A549 (cell line): ENCODE results near the gene ZNF644. TPM values are rescaled to one million over a fixed set of nuclear protein-coding genes. Genes with fewer than 3 reads are reported as not detected.

Experiments used
- ATAC-seq, 2 experiments: fragments of 200-7000 bp in 1 of 2; fragments of >200 bp in 1 of 2; cut with Nextera tagmentation in 1 of 2; cut with Tn5 transposase in 1 of 2; 3 replicates each; pipeline versions ENCODE4 v1.8.0 to v1.9.1; 2018 to 2020; ENCODE audit warnings: mild to moderate bottlenecking in 1 of 2, moderate library complexity in 1 of 2
- CTCF ChIA-PET: fragments of 300-600 bp; sonication (Branson Sonifier 250); formaldehyde crosslinking; extraction: SDS; loops from one replicate; lab custom pipeline; 2021; ENCODE audit warnings: antibody characterized with exemption, inconsistent platforms; lab: Yijun Ruan, JAX
- POLR2A ChIA-PET: fragments of 350-600 bp; formaldehyde crosslinking; extraction: SDS; loops from one replicate; lab custom pipeline; 2021; ENCODE audit warnings: antibody characterized with exemption, inconsistent platforms; lab: Yijun Ruan, JAX
- DNase-seq, 2 experiments: peaks; one replicate each; pipeline versions ENCODE4 v3.0.0 to v3.0.0-alpha.2; 2011 to 2016; ENCODE audit warnings: low read depth in 1 of 2, low spot score in 1 of 2
- FAIRE-seq: peaks from 2 replicates; lab custom pipeline; 2011; peaks lifted over from hg19 to GRCh38; lab: Jason Lieb, UNC
- H3K27ac ChIP-seq, 2 experiments: fragments of >200 bp; sonication (Bioruptor Twin); formaldehyde crosslinking; 3 replicates each; pipeline ENCODE4 v1.5.1; 2016 to 2017
- H3K4me1 ChIP-seq: fragments of >200 bp; sonication (Bioruptor Twin); formaldehyde crosslinking; 3 replicates; pipeline ENCODE4 v1.6.1; 2016
- H3K4me2 ChIP-seq: fragments of >200 bp; sonication (Bioruptor Twin); formaldehyde crosslinking; 3 replicates; pipeline ENCODE4 v1.6.1; 2016
- H3K4me3 ChIP-seq: fragments of >200 bp; sonication (Bioruptor Twin); formaldehyde crosslinking; 3 replicates; pipeline ENCODE4 v1.5.1; 2016
- H3K9me3 ChIP-seq: fragments of >200 bp; sonication (Bioruptor Twin); formaldehyde crosslinking; 3 replicates; pipeline ENCODE4 v1.6.1; 2016
- BCL3 ChIP-seq: fragments of >200 bp; sonication (Bioruptor Twin); formaldehyde crosslinking; IDR thresholded peaks from 3 replicates; pipeline ENCODE4 v1.6.1; 2016
- BHLHE40 ChIP-seq: IDR thresholded peaks from 2 replicates; pipeline ENCODE4 v1.6.1; 2012; ENCODE audit warnings: low read depth, low read length, inconsistent platforms
- CBX2 ChIP-seq: fragments of 200-600 bp; sonication (generic); IDR thresholded peaks from 2 replicates; pipeline ENCODE4 v1.6.1; 2016; ENCODE audit warnings: low read depth, mild to moderate bottlenecking, borderline replicate concordance
- CBX8 ChIP-seq: fragments of 200-600 bp; sonication (generic); IDR thresholded peaks from 2 replicates; pipeline ENCODE4 v1.6.1; 2016
- E2F6 ChIP-seq: IDR thresholded peaks from 2 replicates; pipeline ENCODE4 v1.6.1; 2012; ENCODE audit warnings: low read depth, borderline replicate concordance
- ESRRA ChIP-seq: fragments of 150-350 bp; IDR thresholded peaks from 2 replicates; pipeline ENCODE4 v1.6.1; 2014; ENCODE audit warnings: mild to moderate bottlenecking, low read length, borderline replicate concordance
- FOSL2 ChIP-seq, 2 experiments: fragments of 450-650 bp in 1 of 2; fragments of >200 bp in 1 of 2; sonication (Bioruptor Twin) in 1 of 2; formaldehyde crosslinking; IDR thresholded peaks; 2 replicates each; pipeline versions ENCODE4 v1.5.0 to v1.6.1; 2016 to 2020; ENCODE audit warnings: mild to moderate bottlenecking in 1 of 2, moderate library complexity in 1 of 2
- GATA3 ChIP-seq: IDR thresholded peaks from 2 replicates; pipeline ENCODE4 v1.6.1; 2012; ENCODE audit warnings: borderline replicate concordance
- HOXB13 ChIP-seq: fragments of 250-450 bp; sonication (Bioruptor Pico); IDR thresholded peaks from 2 replicates; pipeline ENCODE4 v1.5.0; 2020; ENCODE audit warnings: low read depth, mild to moderate bottlenecking, moderate library complexity
- MYC ChIP-seq: IDR thresholded peaks from 2 replicates; pipeline ENCODE4 v1.6.1; 2012; ENCODE audit warnings: mild to moderate bottlenecking, inconsistent platforms, low read length, improper control_type of control experiment, borderline replicate concordance
- NPAS2 ChIP-seq: fragments of 250-450 bp; sonication (Bioruptor Pico); IDR thresholded peaks from 2 replicates; pipeline ENCODE4 v1.8.0; 2022; ENCODE audit warnings: mild to moderate bottlenecking, moderate library complexity, borderline replicate concordance
- RAD21 ChIP-seq, 2 experiments: fragments of >200 bp in 1 of 2; sonication (Bioruptor Twin) in 1 of 2; formaldehyde crosslinking in 1 of 2; IDR thresholded peaks in 1 of 2; conservative IDR thresholded peaks in 1 of 2; 2 replicates in 1 of 2; 3 replicates in 1 of 2; pipeline ENCODE4 v1.6.1; 2012 to 2018; ENCODE audit warnings: inconsistent platforms in 1 of 2
- RCOR1 ChIP-seq: fragments of 150-350 bp; IDR thresholded peaks from 2 replicates; pipeline ENCODE4 v1.6.1; 2014; ENCODE audit warnings: antibody characterized with exemption, low read length, low read depth
- RFX5 ChIP-seq: fragments of 450-650 bp; IDR thresholded peaks from 2 replicates; pipeline ENCODE4 v1.7.1; 2014; ENCODE audit warnings: antibody characterized with exemption, mild to moderate bottlenecking, moderate library complexity
- ZNF302 ChIP-seq: fragments of 250-450 bp; sonication (Bioruptor Pico); IDR thresholded peaks from 2 replicates; pipeline ENCODE4 v1.9.0; 2021; ENCODE audit warnings: inconsistent platforms, mild to moderate bottlenecking, moderate library complexity
- WGBS: methylation state at CpG from one replicate; pipeline ENCODE4 v1.1.6; 2017; ENCODE audit errors: missing lambda C conversion rate; 5-methylcytosine and 5-hydroxymethylcytosine counted together
- polyA plus RNA-seq, 4 experiments: library from polyadenylated mRNA; depleted of rRNA in 3 of 4; stranded (reverse); fragments of >200 nt; fragmentation: RNase III in 1 of 4; extraction: RNeasy Plus Mini Kit Qiagen cat#74134 plus additional on column Dnase treatment in 1 of 4; gene quantifications; 2 replicates in 3 of 4; 3 replicates in 1 of 4; pipeline ENCODE4 v1.2.3, GENCODE V29; 2011 to 2017

ZNF644 gene
- polyA plus RNA-seq, 2 of the 4 experiments (the other 2 are of a cell fraction), result 14.8 to 24.9 TPM

GRCh38 chr1:90973897-90974798 is 47.7 kb downstream of the ZNF644 start:
- peak; percentile 70 to 71; a peak in 4 of 6 replicates for ATAC-seq
- Histone ChIP-seq H3K27ac (0 out of 6 replicates have a peak overlapping the region, but pooled peaks of 1 of the 2 experiments have one; percentile 0), H3K4me1 (peaks cover 11% of the 10 kb centered on the region; the same call in 2 of the 3 replicates), H3K4me3 (no peak overlapping the region), H3K4me2 (peak overlapping the region; percentile 33), H3K9me3 (no peaks in the 10 kb centered on the region)
- 72% methylated on average over 5 of the region's 5 CpGs for WGBS
- POLR2A ChIA-PET, result no interaction called here
- DNase-seq, result no peak
- TF ChIP-seq FOSL2 (IDR thresholded peaks at IDR 0.05) (no peak), FOSL2 (CRISPR knock-in tag; IDR thresholded peaks at IDR 0.05) (peak; percentile 33), E2F6 (no peak), NPAS2 (CRISPR knock-in tag) (no peak)
- no peak for FAIRE-seq
- CTCF ChIA-PET, result interaction anchor here (0.8 to 2.0 kb wide), 3 partner anchors 9 to 191 kb away, joined by 3 to 9 read pairs (median 3); no protein-coding TSS in a partner anchor

GRCh38 chr1:90970208-90970607 is 51.6 kb downstream of the ZNF644 start:
- no peak overlapping the region for H3K4me3 ChIP-seq
- POLR2A ChIA-PET, result no interaction called here
- 90% methylated on average over 1 of the region's 1 CpG for WGBS
- H3K27ac ChIP-seq, result no peak overlapping the region
- ATAC-seq (no peak), FAIRE-seq (no peak), DNase-seq (no peak)
- no peaks in the 10 kb centered on the region for H3K9me3 ChIP-seq
- peaks cover 11% of the 10 kb centered on the region; the same call in 2 of the 3 replicates for H3K4me1 ChIP-seq
- CTCF ChIA-PET, result no interaction called here
- no peak overlapping the region for H3K4me2 ChIP-seq
- TF ChIP-seq GATA3 (no peak), HOXB13 (CRISPR knock-in tag) (no peak), ZNF302 (no peak), CBX2 (no peak)

- peaks cover 5% of the 10 kb centered on the region; the same call in 2 of the 3 replicates for H3K4me1 ChIP-seq
- H3K9me3 ChIP-seq, result no peaks in the 10 kb centered on the region
- DNase-seq (no peak), FAIRE-seq (no peak), ATAC-seq (no peak)
- CTCF ChIA-PET, result no interaction called here
- no peak overlapping the region for H3K27ac ChIP-seq
- no peak overlapping the region for H3K4me3 ChIP-seq
- no peak overlapping the region for H3K4me2 ChIP-seq
- POLR2A ChIA-PET, result no interaction called here
- no peak for TF ChIP-seq BHLHE40
- TF ChIP-seq RFX5, result no peak
- no peak for TF ChIP-seq RCOR1
- TF ChIP-seq BCL3, result no peak
- no peak for TF ChIP-seq FOSL2 (IDR thresholded peaks at IDR 0.05)
- TF ChIP-seq FOSL2 (CRISPR knock-in tag; IDR thresholded peaks at IDR 0.05), result no peak
- no peak for TF ChIP-seq CBX8
- no peak for TF ChIP-seq RAD21 (conservative IDR thresholded peaks at IDR 0.05 in 1 of 2, IDR thresholded peaks at IDR 0.05 in 1 of 2)
- no peak for TF ChIP-seq MYC
- TF ChIP-seq ESRRA, result no peak
- 79% methylated on average over 3 of the region's 3 CpGs for WGBS
Observed at GRCh38 chr1:90969241-90969640, 52.6 kb downstream of the ZNF644 start.
